Stimulated activated CD8-positive, alpha-beta memory T cell treated with anti-CD3 and anti-CD28 coated beads, Interleukin-4, amount 100 ng/mL, for 4 hours (primary cell): Measurements from ENCODE around the gene MOB3B.

ENCODE experiments used
- DNase-seq, 2 donors: peaks; one replicate each; pipeline ENCODE4 v3.0.0-alpha.2; 2020; ENCODE audit warnings: low read depth in 2 of 2, low spot score in 1 of 2

The MOB3B gene

DNA sequence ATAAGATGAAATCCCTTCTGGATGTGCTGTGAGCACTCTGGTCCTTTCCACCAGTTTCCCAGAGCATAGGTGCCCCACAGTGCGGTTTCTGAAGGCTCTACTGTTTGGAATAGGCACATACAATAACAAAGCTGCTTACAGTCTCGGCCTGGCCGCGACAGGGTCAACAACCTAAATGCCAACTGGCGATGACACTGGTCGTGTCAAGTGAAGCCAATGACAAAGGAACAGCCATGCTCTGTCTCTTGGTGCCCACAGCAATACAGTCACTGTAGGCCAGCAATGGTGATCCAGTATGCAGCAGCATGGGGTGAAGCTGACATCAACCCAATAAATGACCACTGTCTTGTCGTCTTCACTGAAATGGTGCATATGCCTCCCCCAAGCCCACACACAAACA, 184.8 kb downstream of the MOB3B start:
- no peak for DNase-seq

DNA sequence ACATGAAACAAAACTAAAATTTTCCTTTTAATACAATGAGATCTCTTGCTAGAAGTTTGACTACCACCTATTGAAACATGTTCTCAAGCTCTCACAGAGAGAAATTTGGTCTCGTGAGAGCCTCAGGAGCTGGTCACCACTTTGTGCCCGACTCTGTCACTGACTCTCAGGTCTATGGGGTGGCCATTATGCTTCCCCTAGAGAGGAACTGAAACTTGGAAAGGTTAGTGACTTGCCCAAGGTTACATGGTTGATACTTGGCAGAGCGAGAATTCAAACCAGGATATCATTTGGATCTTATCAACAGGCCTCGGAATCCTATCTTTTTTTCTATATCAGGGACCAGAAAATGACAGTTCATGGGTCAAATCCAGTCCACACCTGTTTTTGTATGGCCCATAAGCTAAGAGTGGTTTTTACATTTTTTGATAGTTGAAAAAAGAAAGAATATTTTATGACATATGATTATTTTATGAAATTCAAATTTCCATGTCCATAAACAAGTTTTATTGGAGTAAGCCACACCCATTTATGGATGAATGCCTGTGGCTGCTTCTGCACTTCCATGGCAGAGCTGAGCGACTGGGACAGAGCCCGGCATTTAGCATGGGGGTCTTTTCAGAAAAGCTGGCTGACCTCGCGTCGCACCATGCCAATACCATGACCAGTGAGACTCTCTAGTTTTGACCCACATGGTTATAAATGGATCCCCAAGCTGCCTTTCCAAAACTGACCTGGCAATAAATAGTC, 187.9 kb downstream of the MOB3B start:
- no peak for DNase-seq

DNA sequence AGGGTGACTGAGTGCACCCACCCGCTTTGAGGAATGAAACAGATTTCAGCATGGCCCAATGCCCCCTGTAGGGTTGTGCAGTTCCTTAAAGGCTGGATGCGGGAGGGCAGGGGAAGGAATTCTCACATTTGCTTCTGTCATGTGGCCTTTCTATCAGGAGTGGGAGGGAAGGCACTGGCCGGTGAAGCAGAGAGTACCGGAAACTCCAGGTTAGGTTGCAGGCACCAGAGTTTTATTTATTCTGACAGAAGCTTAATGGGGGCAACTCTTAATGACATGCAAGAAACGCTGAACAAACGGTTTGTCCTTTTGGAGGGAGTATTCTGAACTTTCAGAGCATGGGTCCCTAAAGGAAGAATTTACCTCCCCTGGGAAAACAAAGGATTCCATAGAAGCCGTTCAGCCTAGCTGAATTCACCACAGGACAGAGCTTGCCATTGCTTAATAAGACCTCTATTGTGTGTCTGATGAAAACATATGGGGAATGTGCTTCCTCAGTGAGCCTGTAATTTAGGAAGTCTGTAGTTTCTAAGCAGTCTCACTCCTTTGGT, 188.6 kb downstream of the MOB3B start:
- DNase-seq: no peak

GRCh38 chr9:27340285-27340674, 189.3 kb downstream of the MOB3B start:
- DNase-seq: no peak

GRCh38 chr9:27339661-27340284, 189.8 kb downstream of the MOB3B start:
- DNase-seq: no peak

- no peak for DNase-seq
These were observed 191.1 kb downstream of the MOB3B start for GRCh38 chr9:27338527-27338903.

GRCh38 chr9:27337833-27338526, 191.6 kb downstream of the MOB3B start:
- no peak for DNase-seq

- DNase-seq: no peak
These were observed 192.4 kb downstream of the MOB3B start for GRCh38 chr9:27337236-27337635.

- no peak for DNase-seq
These were observed 192.8 kb downstream of the MOB3B start for GRCh38 chr9:27336829-27337228.

DNA sequence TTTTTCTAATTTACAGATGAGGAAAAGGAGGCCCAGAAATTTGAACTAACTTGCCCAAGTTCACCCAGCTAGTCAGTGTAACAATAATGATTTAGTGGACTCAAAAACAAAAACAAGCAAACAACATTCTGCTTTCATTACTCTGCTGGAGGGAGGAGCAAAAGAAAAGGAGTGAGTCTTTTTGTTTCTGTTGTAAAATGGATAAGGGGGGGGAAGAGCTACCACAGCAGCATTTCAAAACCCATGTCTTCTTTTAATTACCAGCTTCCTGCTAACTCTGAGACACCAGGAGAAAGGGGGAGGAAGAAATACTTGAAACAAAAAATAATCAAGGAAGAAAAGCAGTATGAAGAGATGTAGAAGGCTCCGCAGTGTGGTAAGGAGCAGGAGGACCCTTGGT, 193.5 kb downstream of the MOB3B start:
- DNase-seq: no peak

GRCh38 chr9:27335075-27335474, 194.5 kb downstream of the MOB3B start:
- DNase-seq: no peak

- DNase-seq: peak in 1 of 2 donors; percentile 15
These were observed 196.2 kb downstream of the MOB3B start for GRCh38 chr9:27333241-27334052.

DNA sequence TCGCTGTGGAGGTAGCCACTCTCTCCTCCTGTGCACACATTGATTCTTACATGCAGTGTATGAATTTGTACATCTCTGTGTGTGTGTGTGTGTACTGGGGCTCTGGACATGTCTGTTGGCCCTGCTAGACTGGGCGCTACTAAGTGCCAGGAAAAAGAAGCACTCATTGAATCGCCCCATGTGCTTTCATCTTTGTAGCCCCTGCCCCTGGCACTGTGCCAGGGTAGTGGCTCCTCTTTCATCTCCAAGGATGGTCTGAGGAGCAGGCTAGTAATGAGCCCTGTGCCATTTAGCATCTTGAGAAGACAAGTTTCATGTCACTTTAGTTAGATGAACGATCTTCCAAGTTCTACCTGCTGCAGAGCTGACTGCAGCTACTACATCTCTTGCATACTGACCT, 198.2 kb downstream of the MOB3B start:
- DNase-seq: no peak

DNA sequence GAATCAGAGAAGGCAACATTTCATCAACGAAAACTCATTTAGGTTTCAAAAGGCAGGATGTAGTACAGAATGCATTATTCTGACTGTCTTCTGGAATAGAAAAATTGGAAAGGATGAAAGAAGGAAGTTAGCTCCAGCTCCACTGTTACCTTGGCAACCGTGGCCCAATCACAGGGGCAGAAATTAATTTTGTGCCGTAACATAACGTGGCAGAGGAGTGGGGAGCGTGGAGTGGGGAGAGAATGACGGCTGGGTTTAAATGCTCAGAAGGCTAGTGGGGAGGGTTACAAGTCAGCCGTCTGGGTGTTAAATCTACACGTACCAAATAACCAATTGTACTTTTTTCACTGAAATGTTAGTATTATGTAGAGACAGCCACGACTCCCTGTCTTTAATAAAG, 200.3 kb downstream of the MOB3B start:
- DNase-seq: no peak

DNA sequence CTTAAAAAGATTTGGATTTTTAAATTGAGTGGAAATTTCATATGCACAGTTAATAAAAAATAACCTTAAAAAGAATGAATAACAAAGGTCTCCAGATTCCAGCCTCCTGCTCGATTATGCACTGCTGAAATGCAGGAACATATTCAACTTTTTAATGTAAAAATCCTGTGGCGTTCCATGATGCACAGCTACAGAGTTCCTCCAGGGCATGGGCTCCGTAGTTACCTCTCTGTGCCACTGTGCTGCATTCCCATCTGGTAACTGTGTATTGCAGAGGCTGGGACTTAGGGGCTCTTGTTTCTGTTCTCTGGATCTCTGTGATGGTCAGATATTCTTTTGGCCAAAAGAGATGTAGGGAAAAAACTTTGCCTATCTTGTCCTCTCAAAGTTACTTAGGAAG, 201.1 kb downstream of the MOB3B start:
- DNase-seq: no peak

GRCh38 chr9:27311184-27311583, 218.4 kb downstream of the MOB3B start:
- no peak for DNase-seq

DNA sequence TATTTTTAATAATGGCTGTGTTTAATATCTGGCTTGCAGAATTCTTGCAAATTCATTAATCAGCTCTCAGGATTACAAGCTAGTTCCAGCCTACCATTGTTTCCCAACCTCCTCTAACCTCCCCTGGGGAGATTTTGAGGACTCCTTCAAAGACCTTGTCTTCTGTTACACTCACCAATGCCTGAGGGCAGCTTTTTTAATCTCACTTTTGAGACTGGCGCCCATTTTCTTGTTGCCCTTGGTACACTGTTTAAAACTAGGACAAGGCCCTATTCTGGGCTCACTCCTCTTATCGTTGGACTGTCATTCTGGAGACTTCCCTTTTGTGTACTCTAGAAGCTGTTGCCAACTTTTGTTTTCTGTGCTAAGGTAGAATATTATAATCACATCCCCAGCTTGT, 219.0 kb downstream of the MOB3B start:
- no peak for DNase-seq

DNA sequence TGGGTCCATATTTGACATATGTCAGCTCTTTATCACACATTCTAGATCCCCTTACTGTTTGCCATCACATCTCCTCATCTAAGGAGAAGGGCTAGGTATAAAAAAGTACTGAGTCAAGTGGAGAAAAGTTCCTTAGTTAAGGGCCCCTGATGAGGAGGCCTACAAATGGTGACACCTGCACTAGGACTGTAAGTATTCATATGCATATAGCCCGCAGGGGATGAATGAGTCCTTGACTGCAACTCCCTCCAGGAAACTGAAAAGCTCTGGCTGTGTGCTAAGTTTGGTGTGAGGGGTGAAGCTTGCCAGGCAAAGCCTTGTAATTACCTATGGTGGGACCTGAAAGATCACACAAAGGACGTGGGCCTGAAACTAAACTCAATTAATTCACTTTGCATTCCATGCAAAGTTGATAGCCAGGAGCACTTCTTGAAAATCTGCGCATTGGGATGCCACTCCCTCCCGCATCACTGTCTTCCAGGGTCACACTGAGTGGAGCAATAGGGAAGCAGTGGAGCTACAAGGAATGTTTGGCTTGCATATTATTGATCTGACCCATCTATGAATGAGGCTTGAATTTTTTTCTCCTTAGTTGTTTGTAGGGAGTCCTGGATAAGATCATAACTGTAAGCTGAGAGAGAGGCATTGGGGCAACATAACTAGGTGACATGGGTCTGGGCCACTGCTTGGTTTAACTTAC, 220.8 kb downstream of the MOB3B start:
- no peak for DNase-seq

DNA sequence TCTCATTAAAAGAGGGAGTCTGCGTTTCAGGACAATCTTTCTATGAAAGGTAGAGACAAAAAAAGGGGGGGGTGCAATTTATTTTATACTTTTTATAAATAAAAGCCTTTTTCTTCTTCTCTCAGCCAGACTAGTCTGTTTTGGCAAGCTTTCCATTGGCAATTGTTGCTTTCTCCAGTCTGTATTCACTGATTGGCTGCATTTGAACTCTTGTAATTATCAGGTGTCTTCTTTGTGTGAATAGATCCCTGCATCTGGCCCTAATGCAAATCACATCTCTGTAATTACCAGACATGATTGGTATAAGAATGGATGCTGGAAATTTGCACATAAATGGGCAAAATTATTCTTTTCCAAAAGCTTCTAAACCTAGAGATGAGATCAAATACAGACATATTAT, 225.1 kb downstream of the MOB3B start:
- no peak for DNase-seq

- no peak for DNase-seq
These were observed 226.4 kb downstream of the MOB3B start for GRCh38 chr9:27303219-27303618.

DNA sequence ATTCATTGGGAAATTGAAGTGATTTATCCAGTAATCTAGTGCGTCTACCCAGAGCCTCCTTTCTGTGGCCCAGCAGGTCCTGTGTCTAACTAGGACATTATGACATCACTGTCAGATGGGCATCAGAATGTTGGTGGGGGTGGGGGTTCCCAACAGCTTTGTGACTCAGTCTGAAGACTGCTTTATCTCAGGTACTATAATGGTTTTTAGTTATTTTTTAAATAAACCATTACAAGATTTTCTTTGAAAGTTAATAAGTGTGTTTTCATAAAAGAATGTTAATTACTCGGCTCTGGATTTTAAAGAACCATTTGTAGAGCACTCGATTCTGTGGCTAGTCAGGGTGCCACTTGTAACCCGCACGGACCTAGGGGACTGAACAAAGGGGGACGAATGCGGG, 232.6 kb downstream of the MOB3B start, which contains the start of gene EQTN:
EQTN (minus strand) TSS at position 101 of the 400 bp plus-strand sequence; CDS start at position 6, 95 bp downstream.
- no peak for DNase-seq
